ENCODE results near the gene ALPL.

ALPL gene

GRCh38 chr1:21496063-21496462 is 13.2 kb upstream of the ALPL start:
- peaks cover 1% of the 10 kb centered on the region for H3K27me3 Mint-ChIP-seq
- ATAC-seq (ENCODE audit: low read depth), result no peak

GRCh38 chr1:21496886-21497285 is 12.3 kb upstream of the ALPL start:
- DNase-seq (ENCODE audit: low spot score in 2 of 2) (no peak), ATAC-seq (ENCODE audit: low read depth) (no peak)
- no peak overlapping the region for H3K27ac Mint-ChIP-seq
- peaks cover 1% of the 10 kb centered on the region for H3K27me3 Mint-ChIP-seq
- no peak overlapping the region for H3K4me3 Mint-ChIP-seq
- H3K9me3 Mint-ChIP-seq, result no peaks in the 10 kb centered on the region
- H3K4me1 Mint-ChIP-seq, result no peaks in the 10 kb centered on the region
- H3K36me3 Mint-ChIP-seq, result peaks cover 2% of the 10 kb centered on the region

More at GRCh38 chr1:21496063-21496462, 13.2 kb upstream of the ALPL start:
- peaks cover 2% of the 10 kb centered on the region for H3K36me3 Mint-ChIP-seq
- H3K27ac Mint-ChIP-seq, result no peak overlapping the region
- no peaks in the 10 kb centered on the region for H3K9me3 Mint-ChIP-seq
- H3K4me3 Mint-ChIP-seq, result no peak overlapping the region
- DNase-seq (ENCODE audit: low spot score in 2 of 2), result no peak
- H3K4me1 Mint-ChIP-seq, result no peaks in the 10 kb centered on the region

GRCh38 chr1:21497466-21498061 is 11.7 kb upstream of the ALPL start:
- no peak for DNase-seq (ENCODE audit: low spot score in 2 of 2)
- no peak overlapping the region for H3K4me3 Mint-ChIP-seq
- no peaks in the 10 kb centered on the region for H3K4me1 Mint-ChIP-seq
- H3K9me3 Mint-ChIP-seq, result no peaks in the 10 kb centered on the region
- H3K27me3 Mint-ChIP-seq, result peaks cover 1% of the 10 kb centered on the region
- no peak for ATAC-seq (ENCODE audit: low read depth)
- peaks cover 2% of the 10 kb centered on the region for H3K36me3 Mint-ChIP-seq
- H3K27ac Mint-ChIP-seq, result no peak overlapping the region

GRCh38 chr1:21499283-21499950 is 9.8 kb upstream of the ALPL start:
- DNase-seq (ENCODE audit: low spot score in 2 of 2), result no peak

GRCh38 chr1:21503706-21504377 is 5.4 kb upstream of the ALPL start:
- H3K27ac Mint-ChIP-seq, result no peak overlapping the region
- peaks cover 13% of the 10 kb centered on the region for H3K27me3 Mint-ChIP-seq
- DNase-seq (ENCODE audit: low spot score in 2 of 2), result no peak
- ATAC-seq (ENCODE audit: low read depth), result no peak
- no peak overlapping the region for H3K4me3 Mint-ChIP-seq
- H3K4me1 Mint-ChIP-seq, result peaks cover 3% of the 10 kb centered on the region
- peaks cover 2% of the 10 kb centered on the region for H3K36me3 Mint-ChIP-seq
- no peaks in the 10 kb centered on the region for H3K9me3 Mint-ChIP-seq

More at GRCh38 chr1:21499283-21499950, 9.8 kb upstream of the ALPL start:
- Mint-ChIP-seq H3K4me1 (no peaks in the 10 kb centered on the region), H3K9me3 (no peaks in the 10 kb centered on the region), H3K36me3 (peaks cover 2% of the 10 kb centered on the region), H3K4me3 (no peak overlapping the region), H3K27me3 (peaks cover 5% of the 10 kb centered on the region), H3K27ac (no peak overlapping the region)
- ATAC-seq (ENCODE audit: low read depth), result no peak

GRCh38 chr1:21506804-21507203 is 2.4 kb upstream of the ALPL start:
- H3K9me3 Mint-ChIP-seq, result no peaks in the 10 kb centered on the region
- no peak overlapping the region for H3K27ac Mint-ChIP-seq
- no peaks in the 10 kb centered on the region for H3K36me3 Mint-ChIP-seq
- no peak for ATAC-seq (ENCODE audit: low read depth)
- H3K27me3 Mint-ChIP-seq, result peaks cover 14% of the 10 kb centered on the region
- no peak for DNase-seq (ENCODE audit: low spot score in 2 of 2)
- H3K4me3 Mint-ChIP-seq, result no peak overlapping the region
- H3K4me1 Mint-ChIP-seq, result peaks cover 12% of the 10 kb centered on the region

- no peaks in the 10 kb centered on the region for H3K36me3 Mint-ChIP-seq
- peaks cover 14% of the 10 kb centered on the region for H3K27me3 Mint-ChIP-seq
- ATAC-seq (ENCODE audit: low read depth), result no peak
- H3K4me3 Mint-ChIP-seq, result no peak overlapping the region
- H3K4me1 Mint-ChIP-seq, result peaks cover 12% of the 10 kb centered on the region
- no peaks in the 10 kb centered on the region for H3K9me3 Mint-ChIP-seq
- DNase-seq (ENCODE audit: low spot score in 2 of 2), result no peak
- H3K27ac Mint-ChIP-seq, result no peak overlapping the region
Measured at GRCh38 chr1:21507511-21508270, 1.5 kb upstream of the ALPL start.

- no peaks in the 10 kb centered on the region for H3K9me3 Mint-ChIP-seq
- ATAC-seq (ENCODE audit: low read depth) (peak; percentile 95), DNase-seq (ENCODE audit: low spot score in 2 of 2) (peak; percentile 81 to 86)
- peaks cover 14% of the 10 kb centered on the region for H3K27me3 Mint-ChIP-seq
- no peaks in the 10 kb centered on the region for H3K36me3 Mint-ChIP-seq
- H3K27ac Mint-ChIP-seq, result peak overlapping the region; percentile 45
- H3K4me1 Mint-ChIP-seq, result peaks cover 13% of the 10 kb centered on the region
- H3K4me3 Mint-ChIP-seq, result peak overlapping the region; percentile 86
Measured at GRCh38 chr1:21508580-21509350, 458 bp upstream of the ALPL start.

- Mint-ChIP-seq H3K4me3 (peak overlapping the region; percentile 56), H3K4me1 (peaks cover 24% of the 10 kb centered on the region), H3K36me3 (no peaks in the 10 kb centered on the region), H3K27me3 (peaks cover 9% of the 10 kb centered on the region), H3K9me3 (no peaks in the 10 kb centered on the region), H3K27ac (no peak overlapping the region)
- DNase-seq (ENCODE audit: low spot score in 2 of 2), result no peak
- ATAC-seq (ENCODE audit: low read depth), result no peak
Measured at GRCh38 chr1:21510113-21510493, 880 bp downstream of the ALPL start.

GRCh38 chr1:21510885-21511578 is 1.8 kb downstream of the ALPL start:
- Mint-ChIP-seq H3K4me1 (peaks cover 28% of the 10 kb centered on the region), H3K4me3 (peak overlapping the region; percentile 53), H3K27me3 (peaks cover 8% of the 10 kb centered on the region), H3K27ac (no peak overlapping the region), H3K9me3 (no peaks in the 10 kb centered on the region), H3K36me3 (no peaks in the 10 kb centered on the region)
- ATAC-seq (ENCODE audit: low read depth), result no peak
- no peak for DNase-seq (ENCODE audit: low spot score in 2 of 2)

- H3K4me1 Mint-ChIP-seq, result peaks cover 36% of the 10 kb centered on the region
- H3K4me3 Mint-ChIP-seq, result no peak overlapping the region
- ATAC-seq (ENCODE audit: low read depth) (no peak), DNase-seq (ENCODE audit: low spot score in 2 of 2) (no peak)
- no peak overlapping the region for H3K27ac Mint-ChIP-seq
- H3K27me3 Mint-ChIP-seq, result peaks cover 4% of the 10 kb centered on the region
- no peaks in the 10 kb centered on the region for H3K9me3 Mint-ChIP-seq
- no peaks in the 10 kb centered on the region for H3K36me3 Mint-ChIP-seq
Measured at GRCh38 chr1:21511579-21512522, 2.6 kb downstream of the ALPL start.

- ATAC-seq (ENCODE audit: low read depth), result peak; percentile 40
- peak overlapping the region; percentile 37 for H3K27ac Mint-ChIP-seq
- peak overlapping the region; percentile 43 for H3K4me3 Mint-ChIP-seq
- no peaks in the 10 kb centered on the region for H3K27me3 Mint-ChIP-seq
- DNase-seq (ENCODE audit: low spot score in 2 of 2), result no peak
- no peaks in the 10 kb centered on the region for H3K36me3 Mint-ChIP-seq
- H3K4me1 Mint-ChIP-seq, result peaks cover 55% of the 10 kb centered on the region
- no peaks in the 10 kb centered on the region for H3K9me3 Mint-ChIP-seq
Measured at GRCh38 chr1:21514245-21514644, 5.0 kb downstream of the ALPL start.
